H1 (cell line): Measurements from ENCODE around the gene TXNDC11. TPM values are rescaled to one million over a fixed set of nuclear protein-coding genes. Genes with fewer than 3 reads are reported as not detected.

ENCODE experiments used
- CTCF ChIA-PET: fragments of 300-600 bp; sonication (Branson Sonifier 250); formaldehyde crosslinking; loops from one replicate; lab custom pipeline; 2021; ENCODE audit not compliant: partially characterized antibody; lab: Charles Lee
- POLR2A ChIA-PET: fragments of 300-600 bp; sonication (Branson Sonifier 250); formaldehyde crosslinking; loops from one replicate; lab custom pipeline; 2021; ENCODE audit warnings: inconsistent platforms; ENCODE audit not compliant: partially characterized antibody; lab: Charles Lee
- DNase-seq, 2 experiments: peaks; one replicate each; pipeline versions ENCODE4 v3.0.0 to v3.0.0-alpha.2; 2010 to 2022; ENCODE audit warnings: low spot score in 2 of 2, low read depth in 1 of 2, mixed read lengths in 1 of 2
- FAIRE-seq: peaks from 2 replicates; lab custom pipeline; 2011; peaks lifted over from hg19 to GRCh38; lab: Jason Lieb, UNC
- H2AFZ ChIP-seq: 2 replicates; pipeline ENCODE4 v1.8.1; 2012; ENCODE audit warnings: low read length, inconsistent platforms
- H2AK5ac ChIP-seq: 2 replicates; pipeline ENCODE4 v1.6.1; 2013; ENCODE audit warnings: low read depth, low read length
- H2BK120ac ChIP-seq: replicated peaks from 2 replicates; pipeline ENCODE3; 2013; ENCODE audit warnings: low read depth, low read length, inconsistent platforms
- H2BK12ac ChIP-seq: 2 replicates; pipeline ENCODE4 v1.6.1; 2013; ENCODE audit warnings: low read depth, low read length
- H2BK15ac ChIP-seq: 2 replicates; pipeline ENCODE4 v1.6.1; 2013; ENCODE audit warnings: low read length
- H2BK20ac ChIP-seq: 2 replicates; pipeline ENCODE4 v1.6.1; 2013; ENCODE audit warnings: low read length
- H2BK5ac ChIP-seq: 2 replicates; pipeline ENCODE4 v1.6.1; 2013; ENCODE audit warnings: low read depth, low read length
- H3K14ac ChIP-seq: 2 replicates; pipeline ENCODE4 v1.6.1; 2013; ENCODE audit warnings: inconsistent platforms; ENCODE audit not compliant: insufficient read length
- H3K18ac ChIP-seq: 2 replicates; pipeline ENCODE4 v1.6.1; 2013; ENCODE audit warnings: low read length; ENCODE audit errors: extremely low read depth
- H3K23ac ChIP-seq: 2 replicates; pipeline ENCODE4 v1.6.1; 2013; ENCODE audit warnings: inconsistent platforms; ENCODE audit not compliant: insufficient read length
- H3K23me2 ChIP-seq: 2 replicates; pipeline ENCODE4 v1.6.1; 2013; ENCODE audit warnings: low read depth, low read length
- H3K27ac ChIP-seq: 2 replicates; pipeline ENCODE4 v1.6.1; 2011; ENCODE audit warnings: low read depth, low read length, inconsistent platforms
- H3K27me3 ChIP-seq, 4 experiments: replicated peaks in 1 of 4; 1 replicate in 1 of 4; 2 replicates in 3 of 4; pipeline versions ENCODE4 v1.6.1 to v1.8.1; 2011 to 2013; ENCODE audit warnings: low read length in 3 of 4, mild to moderate bottlenecking in 3 of 4, inconsistent platforms in 2 of 4, mixed read lengths in 2 of 4, moderate library complexity in 1 of 4; ENCODE audit not compliant: control insufficient read depth in 3 of 4, insufficient read depth in 3 of 4; ENCODE audit errors: extremely low read depth in 1 of 4
- H3K36me3 ChIP-seq, 4 experiments: 2 replicates each; pipeline versions ENCODE4 v1.6.1 to v1.8.1; 2011 to 2013; ENCODE audit warnings: mild to moderate bottlenecking in 4 of 4, low read length in 3 of 4, moderate library complexity in 2 of 4, control low read depth in 1 of 4, inconsistent platforms in 1 of 4; ENCODE audit not compliant: insufficient read depth in 4 of 4, control insufficient read depth in 2 of 4
- H3K4ac ChIP-seq: replicated peaks from 2 replicates; pipeline ENCODE3; 2013; ENCODE audit warnings: low read length, low read depth, mixed read lengths, inconsistent platforms; ENCODE audit not compliant: insufficient read length
- H3K4me1 ChIP-seq, 4 experiments: replicated peaks in 1 of 4; 1 replicate in 1 of 4; 2 replicates in 3 of 4; pipeline versions ENCODE4 v1.6.1 to v1.8.1; 2011 to 2013; ENCODE audit warnings: low read length in 3 of 4, inconsistent platforms in 2 of 4, mixed read lengths in 1 of 4; ENCODE audit not compliant: insufficient read depth in 4 of 4, control insufficient read depth in 3 of 4
- H3K4me2 ChIP-seq, 2 experiments: 2 replicates each; pipeline versions ENCODE4 v1.6.1 to v1.8.1; 2011 to 2013; ENCODE audit warnings: low read depth in 2 of 2, low read length in 2 of 2, control low read depth in 1 of 2, inconsistent platforms in 1 of 2, mild to moderate bottlenecking in 1 of 2; ENCODE audit not compliant: insufficient read depth in 1 of 2
- H3K4me3 ChIP-seq, 4 experiments: fragments of 200-600, 300-600 bp in 1 of 4; sonication (generic), shearing (Covaris generic), sonication (Bioruptor Twin) in 1 of 4; 2 replicates each; pipeline versions ENCODE4 v1.5.1 to v1.8.1; 2011 to 2016; ENCODE audit warnings: low read length in 4 of 4, low read depth in 3 of 4, control low read depth in 2 of 4, inconsistent platforms in 2 of 4, mild to moderate bottlenecking in 2 of 4, mixed read lengths in 1 of 4, moderate library complexity in 1 of 4; ENCODE audit not compliant: insufficient read depth in 2 of 4; ENCODE audit errors: extremely low read depth in 1 of 4
- H3K56ac ChIP-seq: replicated peaks from 2 replicates; pipeline ENCODE3; 2013; ENCODE audit warnings: low read depth, mild to moderate bottlenecking, mixed read lengths, low read length, inconsistent platforms; ENCODE audit not compliant: insufficient read length
- H3K79me1 ChIP-seq: 2 replicates; pipeline ENCODE4 v1.6.1; 2013; ENCODE audit warnings: low read depth, low read length, control low read depth
- H3K79me2 ChIP-seq, 2 experiments: 2 replicates each; pipeline versions ENCODE4 v1.6.1 to v1.8.1; 2012 to 2013; ENCODE audit warnings: low read length in 2 of 2, mild to moderate bottlenecking in 2 of 2, inconsistent platforms in 1 of 2; ENCODE audit not compliant: insufficient read depth in 2 of 2, control insufficient read depth in 1 of 2
- H3K9ac ChIP-seq, 4 experiments: replicated peaks in 1 of 4; 1 replicate in 1 of 4; 2 replicates in 3 of 4; pipeline versions ENCODE4 v1.6.1 to v1.8.1; 2011 to 2013; ENCODE audit warnings: low read depth in 3 of 4, low read length in 3 of 4, control low read depth in 2 of 4, mild to moderate bottlenecking in 2 of 4, moderate library complexity in 2 of 4, inconsistent platforms in 1 of 4; ENCODE audit errors: extremely low read depth in 1 of 4
- H3K9me3 ChIP-seq, 2 experiments: 2 replicates each; pipeline versions ENCODE4 v1.6.1 to v1.8.1; 2012 to 2013; ENCODE audit warnings: mild to moderate bottlenecking in 2 of 2, moderate library complexity in 2 of 2, control low read depth in 1 of 2, inconsistent platforms in 1 of 2, low read depth in 1 of 2, low read length in 1 of 2, mixed read lengths in 1 of 2; ENCODE audit not compliant: insufficient read depth in 2 of 2
- H4K20me1 ChIP-seq, 2 experiments: replicated peaks in 1 of 2; 2 replicates each; pipeline versions ENCODE3 to v1.8.1; 2011 to 2013; ENCODE audit warnings: inconsistent platforms in 2 of 2, low read length in 2 of 2, mild to moderate bottlenecking in 1 of 2; ENCODE audit not compliant: insufficient read depth in 2 of 2, control insufficient read depth in 1 of 2
- H4K5ac ChIP-seq: 2 replicates; pipeline ENCODE4 v1.6.1; 2013; ENCODE audit warnings: low read length, low read depth, mixed read lengths, inconsistent platforms; ENCODE audit not compliant: insufficient read length
- H4K8ac ChIP-seq: 2 replicates; pipeline ENCODE4 v1.8.0; 2013; ENCODE audit warnings: mild to moderate bottlenecking, moderate library complexity, low read length, inconsistent platforms; ENCODE audit not compliant: insufficient read depth; ENCODE audit errors: extremely low read depth
- H4K91ac ChIP-seq: replicated peaks from 2 replicates; pipeline ENCODE3; 2013; ENCODE audit warnings: low read length, mixed read lengths, inconsistent platforms; ENCODE audit not compliant: insufficient read length
- EP300 ChIP-seq, 2 experiments: IDR thresholded peaks; 1 replicate in 1 of 2; 2 replicates in 1 of 2; pipeline ENCODE4 v1.6.1; 2011 to 2012; ENCODE audit warnings: low read depth in 2 of 2, low read length in 2 of 2, mild to moderate bottlenecking in 2 of 2, borderline replicate concordance in 1 of 2, inconsistent platforms in 1 of 2, moderate library complexity in 1 of 2
- KDM5A ChIP-seq: fragments of 200-600 bp; IDR thresholded peaks from 2 replicates; pipeline ENCODE4 v1.7.1; 2012; ENCODE audit warnings: mild to moderate bottlenecking, low read length, inconsistent platforms, mixed read lengths
- SRF ChIP-seq: IDR thresholded peaks from 2 replicates; pipeline ENCODE4 v1.6.1; 2011; ENCODE audit warnings: mild to moderate bottlenecking, low read depth, low read length, moderate library complexity
- USF2 ChIP-seq: IDR thresholded peaks from 2 replicates; pipeline ENCODE4 v1.6.1; 2011; ENCODE audit warnings: low read length, improper control_type of control experiment
- WGBS, 2 experiments: shearing (Covaris generic) in 1 of 2; methylation state at CpG; one replicate each; pipeline versions ENCODE4 v1.1.6 to v1.1.7; 2013 to 2015; ENCODE audit warnings: low lambda C conversion rate in 2 of 2, mixed read lengths in 2 of 2, inconsistent platforms in 1 of 2, low coverage in 1 of 2, missing lambda C conversion rate in 1 of 2; ENCODE audit not compliant: insufficient replicate concordance in 2 of 2, insufficient coverage in 1 of 2, insufficient read length in 1 of 2; ENCODE audit errors: extremely low coverage in 1 of 2, missing lambda C conversion rate in 1 of 2; 5-methylcytosine and 5-hydroxymethylcytosine counted together
- polyA plus RNA-seq, 7 experiments: library from polyadenylated mRNA; depleted of rRNA in 3 of 7; stranded (reverse) in 5 of 7; unstranded in 2 of 7; fragments of >200 nt in 5 of 7; fragments of 200-250 nt in 2 of 7; gene quantifications; 1 replicate in 5 of 7; 2 replicates in 1 of 7; 4 replicates in 1 of 7; pipeline versions ENCODE4 v1.2.1 to v1.2.3, GENCODE V29; 2011 to 2013; ENCODE audit warnings: missing spikeins in 2 of 7, mixed read lengths in 2 of 7
- total RNA-seq: library from RNA; stranded (reverse); fragmentation: NEBNext Ultra II Directional; extraction: Animal tissue kit (Norgen Biotek cat#: 25700); gene quantifications from 2 replicates; pipeline ENCODE4 v1.2.1, GENCODE V29; 2021

The TXNDC11 gene
- total and polyA plus RNA-seq, 2 of the 8 experiments (the other 6 are each of a cell fraction or from before 2014, with no cell fraction given), result 13.5 to 13.8 TPM

DNA sequence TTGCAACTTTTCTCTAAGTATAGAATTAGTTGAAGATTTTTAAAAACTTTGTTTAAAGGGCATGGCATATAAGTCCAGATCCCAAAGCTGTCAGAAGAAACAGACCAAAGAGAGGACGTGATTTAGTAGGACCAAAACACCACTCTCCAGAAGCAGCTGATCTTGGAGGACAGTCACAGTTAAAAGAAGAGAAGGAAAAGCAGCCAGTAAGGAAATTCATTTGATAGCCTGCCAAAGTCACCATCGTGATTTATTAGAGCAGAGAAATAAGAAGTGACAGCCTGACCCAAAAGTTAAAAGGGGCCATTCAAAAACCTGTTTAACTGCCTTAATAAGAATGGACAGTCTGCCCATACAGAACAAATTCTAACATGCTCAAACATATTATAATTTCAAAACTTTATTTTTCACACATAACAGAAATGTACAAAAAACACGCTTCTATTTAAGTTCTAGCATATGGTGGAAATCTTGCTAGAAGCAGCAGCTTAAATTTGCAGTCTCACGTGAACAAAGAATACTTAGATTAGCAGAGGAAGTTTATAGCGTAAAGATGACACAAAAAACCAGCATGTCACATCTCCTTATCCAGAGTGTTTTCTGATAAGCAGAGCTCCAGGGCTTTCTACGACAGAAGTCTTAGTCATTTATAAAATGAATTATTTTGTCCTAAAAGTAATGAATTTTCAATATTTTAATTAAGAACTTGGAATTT is 37.2 kb downstream of the TXNDC11 start:
- H4K20me1 ChIP-seq, result peaks cover 0 to 5% of the 10 kb centered on the region in 2 experiments
- H2AFZ ChIP-seq, result no peak overlapping the region
- no peak overlapping the region for H2BK20ac ChIP-seq
- no peaks in the 10 kb centered on the region; the same call in 1 of the 2 replicates for H3K23me2 ChIP-seq
- TF ChIP-seq EP300 (IDR thresholded peaks at IDR 0.05; ENCODE audit: borderline replicate concordance in 1 of 2, low read depth in 2 of 2, low read length in 2 of 2) (no peak), SRF (no peak), USF2 (no peak), KDM5A (no peak)
- no peak overlapping the region for H3K4me3 ChIP-seq
- H2BK12ac ChIP-seq, result no peak overlapping the region
- H3K4me2 ChIP-seq, result no peak overlapping the region
- H3K56ac ChIP-seq, result no peak overlapping the region
- H3K14ac ChIP-seq, result no peak overlapping the region
- WGBS, 2 experiments, result 93 to 100% methylated on average over 1 to 6 of the region's 6 CpGs
- no peak overlapping the region for H3K18ac ChIP-seq
- no peak overlapping the region for H4K5ac ChIP-seq
- H3K23ac ChIP-seq, result no peak overlapping the region
- H3K79me1 ChIP-seq, result no peaks in the 10 kb centered on the region; the same call in 1 of the 2 replicates
- FAIRE-seq (no peak), DNase-seq (no peak)
- H2BK15ac ChIP-seq, result no peak overlapping the region
- no peak overlapping the region for H2AK5ac ChIP-seq
- no peak overlapping the region for H2BK5ac ChIP-seq
- CTCF ChIA-PET, result interaction anchor here (1.9 to 2.1 kb wide), 2 partner anchors 9 to 14 kb away, joined by 5 to 9 read pairs; no protein-coding TSS in a partner anchor
- H4K91ac ChIP-seq, result no peak overlapping the region
- no peaks in the 10 kb centered on the region for H3K9me3 ChIP-seq
- no peaks in the 10 kb centered on the region; a peak in 2 of 8 replicates for H3K36me3 ChIP-seq
- H3K27ac ChIP-seq, result no peak overlapping the region
- no peaks in the 10 kb centered on the region for H3K27me3 ChIP-seq
- H3K9ac ChIP-seq, result no peak overlapping the region
- H2BK120ac ChIP-seq, result no peak overlapping the region
- POLR2A ChIA-PET, result interaction anchor here (1.0 kb wide), 1 partner anchor 27 kb away, joined by 3 read pairs; no protein-coding TSS in a partner anchor
- H4K8ac ChIP-seq, result no peak overlapping the region
- H3K4ac ChIP-seq, result no peak overlapping the region
- H3K4me1 ChIP-seq, result no peaks in the 10 kb centered on the region
- no peaks in the 10 kb centered on the region for H3K79me2 ChIP-seq
